GM19395 (cell line): ENCODE results near the gene GFY.
A peak's percentile ranks its signal among the peaks of the same experiment; 100 is the strongest.
"Not testable (repeated sequence)": the region's sequence is repeated elsewhere in the genome, so short reads cannot be mapped to it uniquely, and the experiment has no call there.

Source experiments
- ATAC-seq: cut with Tn5 transposase; IDR thresholded peaks from one replicate; pipeline ENCODE4 v1.9.1; 2021; ENCODE audit warnings: mild to moderate bottlenecking, moderate library complexity; ENCODE audit not compliant: unreplicated experiment

GFY gene

GRCh38 chr19:49442771-49443365 is 17.7 kb downstream of the GFY start:
- ATAC-seq, result peak; percentile 13

- peak; percentile 88 for ATAC-seq
These were observed 18.3 kb downstream of the GFY start for GRCh38 chr19:49443366-49444099.

- ATAC-seq, result not testable (repeated sequence)
These were observed 19.0 kb downstream of the GFY start for GRCh38 chr19:49444100-49444700.

GRCh38 chr19:49445997-49446396 is 20.8 kb downstream of the GFY start:
- ATAC-seq, result no peak

GRCh38 chr19:49447485-49448431 is 22.6 kb downstream of the GFY start:
- no peak for ATAC-seq

- ATAC-seq, result no peak
These were observed 23.2 kb downstream of the GFY start for GRCh38 chr19:49448432-49448786.

GRCh38 chr19:49450405-49450804 is 25.2 kb downstream of the GFY start:
- no peak for ATAC-seq

GRCh38 chr19:49451430-49452181 is 26.4 kb downstream of the GFY start, which contains the start of gene PIH1D1:
Gene PIH1D1, minus strand, starts transcription at chr19:49451814. Its CDS starts 240 bp downstream, at chr19:49451574.
- peak; percentile 64 for ATAC-seq

- ATAC-seq, result peak; percentile 74
These were observed 28.0 kb downstream of the GFY start, which contains the start of gene ALDH16A1 for GRCh38 chr19:49453013-49453756. Gene ALDH16A1, plus strand, starts transcription at chr19:49453225. Its CDS starts 107 bp downstream, at chr19:49453332.

GRCh38 chr19:49453757-49454240 is 28.6 kb downstream of the GFY start:
- ATAC-seq, result no peak

- ATAC-seq, result no peak
These were observed 30.6 kb downstream of the GFY start for GRCh38 chr19:49455773-49456172.

GRCh38 chr19:49456326-49456725 is 31.1 kb downstream of the GFY start:
- no peak for ATAC-seq

- no peak for ATAC-seq
These were observed 33.3 kb downstream of the GFY start for GRCh38 chr19:49458567-49458903.

- ATAC-seq, result no peak
These were observed 34.2 kb downstream of the GFY start for GRCh38 chr19:49459388-49459787.

- not testable (repeated sequence) for ATAC-seq
These were observed 35.9 kb downstream of the GFY start for GRCh38 chr19:49461130-49461529.

- no peak for ATAC-seq
These were observed 36.5 kb downstream of the GFY start for GRCh38 chr19:49461656-49462055.

GRCh38 chr19:49462492-49462891 is 37.3 kb downstream of the GFY start:
- no peak for ATAC-seq

GRCh38 chr19:49463960-49464740 is 39.0 kb downstream of the GFY start:
- no peak for ATAC-seq

- ATAC-seq, result no peak
These were observed 40.2 kb downstream of the GFY start for GRCh38 chr19:49465371-49465770.
